Myocyte (in vitro differentiated cells): ENCODE measurements around the gene DCLK2. TPM values are rescaled to one million over a fixed set of nuclear protein-coding genes. Genes with fewer than 3 reads are reported as not detected.

Experiments
- DNase-seq: peaks from one replicate; pipeline ENCODE4 v3.0.0-alpha.2; 2012; ENCODE audit warnings: low read depth
- total RNA-seq: library from RNA; depleted of rRNA; stranded (reverse); fragments of >200 nt; gene quantifications from 2 replicates; pipeline ENCODE4 v1.2.3, GENCODE V29; 2014

Gene DCLK2
- total RNA-seq, 1 donor from 2014 or later, result 21.5 TPM

- no peak for DNase-seq
These were observed 128.7 kb downstream of the DCLK2 start for GRCh38 chr4:150206954-150207353.

GRCh38 chr4:150207871-150208270 is 129.6 kb downstream of the DCLK2 start:
- DNase-seq, result no peak

- DNase-seq, result peak; percentile 64
These were observed 131.0 kb downstream of the DCLK2 start for GRCh38 chr4:150209140-150209829.

GRCh38 chr4:150211016-150211415 is 132.8 kb downstream of the DCLK2 start:
- peak; percentile 72 for DNase-seq

GRCh38 chr4:150211799-150212445 is 133.7 kb downstream of the DCLK2 start:
- DNase-seq, result no peak

GRCh38 chr4:150212485-150212884 is 134.2 kb downstream of the DCLK2 start:
- no peak for DNase-seq

- peak; percentile 90 for DNase-seq
These were observed 134.7 kb downstream of the DCLK2 start for GRCh38 chr4:150212927-150213326.

GRCh38 chr4:150215601-150216000 is 137.4 kb downstream of the DCLK2 start:
- DNase-seq, result no peak

- DNase-seq, result no peak
These were observed 138.5 kb downstream of the DCLK2 start for GRCh38 chr4:150216726-150217125.

- peak; percentile 62 for DNase-seq
These were observed 138.9 kb downstream of the DCLK2 start for GRCh38 chr4:150217192-150217591.

GRCh38 chr4:150217808-150218207 is 139.6 kb downstream of the DCLK2 start:
- DNase-seq, result no peak

- no peak for DNase-seq
These were observed 140.2 kb downstream of the DCLK2 start for GRCh38 chr4:150218447-150218846.

GRCh38 chr4:150219841-150220240 is 141.6 kb downstream of the DCLK2 start:
- DNase-seq, result no peak

GRCh38 chr4:150224896-150225591 is 146.8 kb downstream of the DCLK2 start:
- DNase-seq, result peak; percentile 30

- DNase-seq, result no peak
These were observed 151.3 kb downstream of the DCLK2 start for GRCh38 chr4:150229520-150229919.

GRCh38 chr4:150230561-150230960 is 152.3 kb downstream of the DCLK2 start:
- DNase-seq, result no peak

- DNase-seq, result no peak
These were observed 153.0 kb downstream of the DCLK2 start for GRCh38 chr4:150231107-150231770.

- DNase-seq, result no peak
These were observed 153.8 kb downstream of the DCLK2 start for GRCh38 chr4:150232029-150232428.

- DNase-seq, result peak; percentile 47
These were observed 156.0 kb downstream of the DCLK2 start for GRCh38 chr4:150234246-150234645.

GRCh38 chr4:150235317-150235716 is 157.1 kb downstream of the DCLK2 start:
- no peak for DNase-seq

GRCh38 chr4:150235808-150236271 is 157.6 kb downstream of the DCLK2 start:
- no peak for DNase-seq

- DNase-seq, result no peak
These were observed 158.4 kb downstream of the DCLK2 start for GRCh38 chr4:150236626-150237025.
